Measurements from ENCODE around the gene TMUB1.

Gene TMUB1

DNA sequence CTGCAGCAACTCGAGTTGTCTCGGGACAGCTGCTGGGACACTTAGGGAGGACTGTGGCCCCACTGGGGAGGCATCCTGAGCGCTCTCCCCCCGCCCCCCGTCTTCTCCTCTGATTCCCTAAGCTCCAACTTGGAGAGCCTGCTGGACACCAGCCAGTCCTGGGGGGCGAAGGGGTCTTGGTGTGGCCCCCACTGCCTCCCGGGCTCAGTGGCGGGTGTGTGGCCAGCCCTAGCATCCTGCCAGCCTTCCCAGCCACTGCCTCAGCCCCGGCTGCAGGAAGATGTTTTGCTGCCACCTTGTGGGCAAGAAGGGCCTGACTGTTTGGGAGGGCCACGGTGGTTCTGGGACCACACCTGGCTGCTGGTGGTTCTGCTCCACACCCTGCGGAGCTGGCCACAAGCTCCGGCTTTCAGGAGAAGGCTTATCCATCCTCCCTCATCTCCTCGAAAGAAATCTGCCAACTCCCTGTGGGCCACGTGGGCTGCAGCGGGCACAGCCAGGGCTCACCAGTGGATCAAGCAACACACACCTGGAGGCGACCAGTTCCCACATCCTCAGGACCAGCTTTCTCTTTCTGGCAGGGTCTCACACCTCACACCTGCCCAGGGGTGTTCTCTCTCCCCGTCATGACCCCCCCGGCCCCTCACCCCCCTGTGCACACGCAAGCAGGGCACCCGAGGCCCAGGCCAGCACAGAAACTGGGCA is 27.8 kb upstream of the TMUB1 start:
- no peak overlapping the region for H3K4me3 ChIP-seq (replicated peaks in 1 of 2; ENCODE audit: low read depth in 2 of 2, low read length in 2 of 2)
- TF ChIP-seq, protein P1, sequence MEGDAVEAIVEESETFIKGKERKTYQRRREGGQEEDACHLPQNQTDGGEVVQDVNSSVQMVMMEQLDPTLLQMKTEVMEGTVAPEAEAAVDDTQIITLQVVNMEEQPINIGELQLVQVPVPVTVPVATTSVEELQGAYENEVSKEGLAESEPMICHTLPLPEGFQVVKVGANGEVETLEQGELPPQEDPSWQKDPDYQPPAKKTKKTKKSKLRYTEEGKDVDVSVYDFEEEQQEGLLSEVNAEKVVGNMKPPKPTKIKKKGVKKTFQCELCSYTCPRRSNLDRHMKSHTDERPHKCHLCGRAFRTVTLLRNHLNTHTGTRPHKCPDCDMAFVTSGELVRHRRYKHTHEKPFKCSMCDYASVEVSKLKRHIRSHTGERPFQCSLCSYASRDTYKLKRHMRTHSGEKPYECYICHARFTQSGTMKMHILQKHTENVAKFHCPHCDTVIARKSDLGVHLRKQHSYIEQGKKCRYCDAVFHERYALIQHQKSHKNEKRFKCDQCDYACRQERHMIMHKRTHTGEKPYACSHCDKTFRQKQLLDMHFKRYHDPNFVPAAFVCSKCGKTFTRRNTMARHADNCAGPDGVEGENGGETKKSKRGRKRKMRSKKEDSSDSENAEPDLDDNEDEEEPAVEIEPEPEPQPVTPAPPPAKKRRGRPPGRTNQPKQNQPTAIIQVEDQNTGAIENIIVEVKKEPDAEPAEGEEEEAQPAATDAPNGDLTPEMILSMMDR (IDR thresholded peaks at IDR 0.05; ENCODE audit: low read depth, low read length): peak; percentile 87
- peak; percentile 75 to 78 for DNase-seq (ENCODE audit: low read depth in 2 of 2)

- H3K4me3 ChIP-seq (replicated peaks in 1 of 2; ENCODE audit: low read depth in 2 of 2, low read length in 2 of 2): no peak overlapping the region
- TF ChIP-seq, protein P1 (IDR thresholded peaks at IDR 0.05; ENCODE audit: low read depth, low read length): no peak
- DNase-seq (ENCODE audit: low read depth in 2 of 2): no peak
Measured at GRCh38 chr7:151110236-151110940, 27.1 kb upstream of the TMUB1 start.

- DNase-seq (ENCODE audit: low read depth in 2 of 2): peak; percentile 49 to 52
- TF ChIP-seq, protein P1 (IDR thresholded peaks at IDR 0.05; ENCODE audit: low read depth, low read length): no peak
- no peak overlapping the region for H3K4me3 ChIP-seq (replicated peaks in 1 of 2; ENCODE audit: low read depth in 2 of 2, low read length in 2 of 2)
Measured at GRCh38 chr7:151109094-151110048, 26.1 kb upstream of the TMUB1 start.

DNA sequence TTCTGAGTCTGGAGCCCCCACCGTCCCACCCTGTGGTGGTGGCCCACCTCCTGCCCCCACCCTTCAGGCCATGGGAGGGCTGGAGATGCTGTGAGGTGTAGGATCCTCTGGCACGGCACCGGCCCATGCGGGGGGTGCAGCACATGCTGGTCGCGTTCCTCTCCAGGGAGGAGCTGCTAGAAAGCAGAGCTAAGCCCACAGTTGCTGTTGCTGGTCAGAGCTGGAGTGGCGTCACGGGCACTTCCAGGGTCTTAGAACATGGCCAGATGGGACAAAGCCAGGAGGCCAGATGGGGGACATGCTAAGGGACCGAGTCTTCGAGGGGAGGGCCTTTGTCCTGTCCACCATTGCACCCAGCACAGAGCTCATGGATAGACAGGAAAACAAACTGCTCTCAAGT is 24.6 kb upstream of the TMUB1 start:
- TF ChIP-seq, protein P1 (IDR thresholded peaks at IDR 0.05; ENCODE audit: low read depth, low read length): no peak
- DNase-seq (ENCODE audit: low read depth in 2 of 2): no peak
- H3K4me3 ChIP-seq (replicated peaks in 1 of 2; ENCODE audit: low read depth in 2 of 2, low read length in 2 of 2): no peak overlapping the region

GRCh38 chr7:151104411-151105235 is 21.3 kb upstream of the TMUB1 start:
- no peak overlapping the region for H3K4me3 ChIP-seq (replicated peaks in 1 of 2; ENCODE audit: low read depth in 2 of 2, low read length in 2 of 2)
- DNase-seq (ENCODE audit: low read depth in 2 of 2): peak; percentile 54 to 74
- TF ChIP-seq, protein P1 (IDR thresholded peaks at IDR 0.05; ENCODE audit: low read depth, low read length): no peak

DNA sequence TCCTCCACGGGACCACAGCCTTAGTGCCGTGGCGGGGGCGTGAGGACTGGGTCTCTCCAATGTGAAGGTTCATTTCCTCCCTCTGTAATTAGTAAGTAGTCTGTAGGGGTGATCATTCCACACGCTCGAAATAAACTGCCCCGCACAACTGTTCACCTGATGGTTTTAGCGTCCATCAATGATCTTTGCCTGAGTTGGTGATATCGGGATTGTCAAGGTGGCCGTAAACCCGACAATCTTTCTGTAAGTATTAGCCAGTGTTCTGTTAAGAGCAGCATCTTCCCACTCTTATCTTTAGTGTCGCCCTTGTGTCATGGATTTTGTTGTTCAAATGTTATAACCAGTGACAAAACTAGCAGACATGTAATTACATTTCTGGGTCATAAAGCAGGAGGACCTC is 20.7 kb upstream of the TMUB1 start:
- DNase-seq (ENCODE audit: low read depth in 2 of 2): no peak
- H3K4me3 ChIP-seq (replicated peaks in 1 of 2; ENCODE audit: low read depth in 2 of 2, low read length in 2 of 2): no peak overlapping the region
- TF ChIP-seq, protein P1 (IDR thresholded peaks at IDR 0.05; ENCODE audit: low read depth, low read length): no peak
